VCaP (cell line): ENCODE data around the gene CSTF1.

Experiments
- H3K27ac ChIP-seq: fragments of 450-650 bp; 2 replicates; pipeline ENCODE4 v1.5.1; 2017
- TF ChIP-seq, protein P1 (sequence below): fragments of 450-650 bp; conservative IDR thresholded peaks from 2 replicates; pipeline ENCODE4 v1.5.1; 2017; ENCODE audit warnings: mild to moderate bottlenecking, moderate library complexity

CSTF1 gene

DNA sequence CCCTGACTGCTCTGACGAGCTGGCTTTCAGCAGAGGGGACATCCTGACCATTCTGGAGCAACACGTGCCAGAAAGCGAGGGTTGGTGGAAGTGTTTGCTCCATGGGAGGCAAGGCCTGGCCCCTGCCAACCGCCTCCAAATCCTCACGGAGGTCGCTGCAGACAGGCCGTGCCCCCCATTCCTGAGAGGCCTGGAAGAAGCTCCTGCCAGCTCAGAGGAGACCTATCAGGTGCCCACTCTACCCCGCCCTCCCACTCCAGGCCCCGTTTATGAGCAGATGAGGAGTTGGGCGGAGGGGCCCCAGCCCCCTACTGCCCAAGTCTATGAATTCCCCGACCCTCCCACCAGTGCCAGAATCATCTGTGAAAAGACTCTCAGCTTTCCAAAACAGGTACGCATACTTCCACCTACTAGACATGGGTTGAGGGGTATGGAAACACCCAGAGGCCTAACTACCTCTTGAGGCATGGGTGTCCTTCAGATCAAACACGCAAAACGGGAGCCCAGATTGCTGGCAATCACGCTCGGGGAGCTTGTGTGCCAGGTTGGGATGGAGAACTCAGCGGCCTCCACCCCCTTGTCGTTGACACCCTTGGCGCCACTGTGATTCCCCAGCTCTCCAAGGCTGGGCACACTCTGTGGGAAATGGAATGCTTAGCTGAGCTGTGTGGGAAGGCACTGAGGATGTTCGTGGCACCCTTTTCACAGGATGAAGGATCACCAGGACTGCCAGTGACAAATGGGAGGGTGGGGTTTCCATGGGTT lies 44.9 kb downstream of the CSTF1 start:
- H3K27ac ChIP-seq: no peak overlapping the region
- TF ChIP-seq, protein P1, sequence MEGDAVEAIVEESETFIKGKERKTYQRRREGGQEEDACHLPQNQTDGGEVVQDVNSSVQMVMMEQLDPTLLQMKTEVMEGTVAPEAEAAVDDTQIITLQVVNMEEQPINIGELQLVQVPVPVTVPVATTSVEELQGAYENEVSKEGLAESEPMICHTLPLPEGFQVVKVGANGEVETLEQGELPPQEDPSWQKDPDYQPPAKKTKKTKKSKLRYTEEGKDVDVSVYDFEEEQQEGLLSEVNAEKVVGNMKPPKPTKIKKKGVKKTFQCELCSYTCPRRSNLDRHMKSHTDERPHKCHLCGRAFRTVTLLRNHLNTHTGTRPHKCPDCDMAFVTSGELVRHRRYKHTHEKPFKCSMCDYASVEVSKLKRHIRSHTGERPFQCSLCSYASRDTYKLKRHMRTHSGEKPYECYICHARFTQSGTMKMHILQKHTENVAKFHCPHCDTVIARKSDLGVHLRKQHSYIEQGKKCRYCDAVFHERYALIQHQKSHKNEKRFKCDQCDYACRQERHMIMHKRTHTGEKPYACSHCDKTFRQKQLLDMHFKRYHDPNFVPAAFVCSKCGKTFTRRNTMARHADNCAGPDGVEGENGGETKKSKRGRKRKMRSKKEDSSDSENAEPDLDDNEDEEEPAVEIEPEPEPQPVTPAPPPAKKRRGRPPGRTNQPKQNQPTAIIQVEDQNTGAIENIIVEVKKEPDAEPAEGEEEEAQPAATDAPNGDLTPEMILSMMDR: no peak

- H3K27ac ChIP-seq: no peak overlapping the region
- TF ChIP-seq, protein P1: no peak
Observed at GRCh38 chr20:56438284-56438683, 45.8 kb downstream of the CSTF1 start.

DNA sequence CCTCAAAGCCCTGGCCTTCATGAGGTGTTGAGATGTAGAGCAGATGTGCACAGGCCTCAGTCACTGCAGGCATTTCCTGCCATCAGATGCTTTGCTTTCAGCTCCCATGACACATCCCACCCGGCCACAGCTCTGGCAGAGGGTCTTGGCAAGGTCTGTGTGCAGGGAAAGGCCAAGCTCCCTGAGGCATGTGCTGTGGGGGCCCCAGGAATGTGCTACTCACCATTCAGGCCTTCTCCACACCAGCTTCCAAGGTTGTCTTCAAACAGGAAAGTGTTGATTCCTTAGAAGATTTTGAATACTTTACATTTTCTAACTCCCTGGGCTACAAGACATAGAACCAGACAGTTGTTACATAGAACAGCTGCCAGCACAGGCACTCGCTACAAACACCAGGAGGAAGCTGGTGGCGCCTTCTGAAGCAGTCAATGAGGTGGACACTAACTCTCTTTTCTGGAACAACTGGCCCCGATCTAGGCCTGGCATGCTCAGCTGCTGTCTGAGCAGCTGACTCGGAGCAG lies 47.4 kb downstream of the CSTF1 start:
- no peak overlapping the region for H3K27ac ChIP-seq
- TF ChIP-seq, protein P1: no peak

DNA sequence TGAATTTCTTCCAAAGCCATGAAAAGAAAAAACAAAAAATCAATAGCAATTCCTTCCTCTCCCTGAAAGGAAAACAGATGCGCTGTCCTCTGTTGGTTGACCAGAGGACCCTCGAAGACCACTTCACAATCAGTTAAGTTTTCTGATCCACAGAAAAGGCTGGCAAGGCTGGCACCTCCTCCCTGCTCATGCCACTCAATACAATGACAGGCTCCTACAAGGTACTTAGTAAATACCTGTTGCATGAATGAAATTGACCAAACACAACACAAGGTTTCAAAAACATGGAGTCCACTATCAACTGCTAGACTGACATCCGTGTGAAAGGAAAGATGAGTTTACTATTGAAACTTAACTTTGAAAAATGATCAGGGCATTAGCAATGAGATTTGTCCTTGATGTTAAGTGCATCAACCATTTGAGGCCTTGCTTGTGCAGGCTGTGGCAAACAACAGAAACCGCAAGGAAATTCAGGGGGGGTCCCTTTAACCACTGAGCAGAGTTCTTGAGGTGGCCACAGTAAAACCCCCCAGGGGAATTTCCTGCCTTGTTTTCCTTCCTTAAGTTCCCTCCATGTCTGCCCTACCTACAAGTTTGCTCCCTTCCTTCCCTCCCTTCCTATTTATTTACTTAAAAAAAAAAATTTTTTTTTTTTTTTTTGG lies 48.0 kb downstream of the CSTF1 start:
- TF ChIP-seq, protein P1: no peak
- H3K27ac ChIP-seq: no peak overlapping the region

DNA sequence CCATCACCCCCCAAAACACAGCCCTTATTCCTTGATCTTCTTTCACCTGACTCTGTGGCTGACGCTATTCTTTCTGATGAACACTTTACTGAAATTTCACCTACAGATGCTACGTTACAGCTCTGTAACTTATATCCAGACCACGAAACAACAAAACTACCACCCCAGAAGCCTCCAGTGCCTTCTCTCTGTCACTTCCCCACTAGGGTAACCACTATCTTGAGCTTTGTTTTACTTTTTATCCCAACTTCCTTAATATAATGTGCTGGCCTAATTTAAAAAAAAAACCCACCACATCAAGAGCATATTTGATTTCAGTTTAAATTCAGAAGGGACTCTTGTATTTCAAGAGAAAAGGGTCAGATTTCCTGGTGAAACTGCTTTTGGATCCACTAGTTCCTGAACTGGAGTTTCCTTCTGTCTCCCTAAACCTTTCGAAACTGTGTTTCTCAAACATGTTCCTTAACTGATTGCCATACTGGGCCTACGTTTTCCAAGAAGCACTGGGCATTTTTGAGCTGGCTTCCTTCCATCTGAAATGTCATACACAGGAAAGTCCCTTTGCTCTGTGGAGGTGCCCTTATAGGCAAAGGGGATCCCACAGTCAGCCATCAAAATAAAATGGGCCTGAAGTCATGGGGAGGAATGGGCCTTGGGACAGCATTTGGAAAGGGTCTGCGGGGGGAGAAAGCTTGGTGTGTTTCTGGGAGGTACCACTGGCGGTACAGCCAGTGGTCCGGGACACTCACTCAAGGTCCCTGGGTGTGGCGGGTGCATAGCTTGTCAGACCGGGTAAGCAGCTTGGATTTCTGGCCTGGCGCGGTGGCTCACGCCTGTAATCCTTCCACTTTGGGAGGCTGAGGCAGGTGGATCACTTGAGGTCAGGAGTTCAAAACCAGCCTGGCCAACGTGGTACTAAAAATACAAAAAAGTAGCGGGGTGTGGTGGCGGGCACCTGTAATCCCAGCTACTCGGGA lies 50.2 kb downstream of the CSTF1 start:
- no peak overlapping the region for H3K27ac ChIP-seq
- TF ChIP-seq, protein P1: no peak

- TF ChIP-seq, protein P1: no peak
- no peak overlapping the region for H3K27ac ChIP-seq
Observed at GRCh38 chr20:56443654-56444540, 51.5 kb downstream of the CSTF1 start.
